ENCODE measurements around the gene TMIE.
"Not testable (repeated sequence)": the region's sequence is repeated elsewhere in the genome, so short reads cannot be mapped to it uniquely, and the experiment has no call there.

The TMIE gene

DNA sequence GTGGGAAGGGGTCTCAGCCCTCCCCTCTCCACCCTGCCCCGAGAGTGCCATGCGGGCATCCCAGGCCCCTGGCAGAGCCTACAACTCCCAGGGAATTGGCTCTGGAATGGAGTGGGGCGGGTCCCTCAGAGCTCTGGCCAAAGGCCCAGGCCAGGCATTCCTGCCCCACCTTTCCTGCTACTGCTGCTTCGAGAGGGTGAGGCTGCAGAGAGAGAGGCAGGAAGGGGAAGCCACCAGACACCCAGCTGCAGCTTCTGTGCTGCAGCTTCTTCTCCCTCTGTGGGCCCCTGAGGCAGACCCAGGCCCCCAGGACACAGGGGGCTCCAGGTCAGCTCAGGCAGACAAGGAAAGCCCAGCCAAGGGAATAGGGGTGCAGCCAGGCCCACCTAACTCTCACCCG is 10.4 kb upstream of the TMIE start:
- DNase-seq: no peak

- no peak for DNase-seq
Observed at GRCh38 chr3:46692566-46692990, 8.6 kb upstream of the TMIE start.

DNA sequence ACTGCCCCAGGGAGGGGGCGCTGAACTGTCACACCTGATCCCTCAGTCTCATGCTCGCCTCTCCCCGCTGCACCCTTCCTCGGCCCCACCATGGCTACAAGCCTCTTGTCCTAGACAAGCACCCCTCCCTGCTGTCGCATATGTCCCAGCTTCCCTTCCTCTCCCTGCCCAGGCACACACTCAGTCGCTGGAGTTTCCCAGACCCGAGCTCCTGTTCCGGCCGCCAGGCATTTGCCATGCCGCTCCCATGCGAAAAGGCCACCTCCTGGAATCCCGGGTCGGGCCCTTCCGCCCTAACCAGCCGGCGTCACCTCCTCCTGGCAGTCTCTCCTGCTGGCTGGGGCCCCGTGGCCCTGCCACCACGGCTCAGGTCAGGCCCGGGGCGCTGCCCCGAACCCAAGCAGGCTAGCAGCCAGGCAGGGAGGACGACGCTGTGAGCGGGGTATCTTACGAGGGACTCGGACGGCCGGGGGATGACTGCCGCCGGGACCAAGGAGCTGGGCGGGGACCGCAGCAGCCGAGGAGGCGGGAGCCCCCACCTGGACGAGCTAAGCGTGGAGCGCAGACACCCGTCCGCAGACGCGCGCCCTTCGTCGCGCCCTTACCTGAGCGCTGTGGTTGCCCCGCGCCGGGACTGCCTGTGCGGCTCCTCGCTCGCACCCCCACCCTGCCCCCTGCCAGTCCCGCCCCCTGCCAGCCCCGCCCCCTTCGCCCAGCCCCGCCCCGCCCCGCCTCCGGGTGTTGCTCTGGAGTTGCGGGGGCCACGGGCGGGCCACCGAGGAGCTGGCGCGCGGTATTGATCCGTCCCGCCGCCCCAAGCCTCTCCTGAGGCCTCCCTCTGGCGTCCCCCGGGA is 7.9 kb upstream of the TMIE start, which contains the start of gene ALS2CL:
Gene ALS2CL, minus strand, starts transcription at position 642 of the 854 bp plus-strand sequence. CDS start 4,239 bp downstream, outside the sequence.
- DNase-seq: peak; percentile 82

GRCh38 chr3:46693892-46694226 is 7.3 kb upstream of the TMIE start:
- DNase-seq: no peak

- DNase-seq: no peak
Observed at GRCh38 chr3:46694520-46694919, 6.7 kb upstream of the TMIE start.

DNA sequence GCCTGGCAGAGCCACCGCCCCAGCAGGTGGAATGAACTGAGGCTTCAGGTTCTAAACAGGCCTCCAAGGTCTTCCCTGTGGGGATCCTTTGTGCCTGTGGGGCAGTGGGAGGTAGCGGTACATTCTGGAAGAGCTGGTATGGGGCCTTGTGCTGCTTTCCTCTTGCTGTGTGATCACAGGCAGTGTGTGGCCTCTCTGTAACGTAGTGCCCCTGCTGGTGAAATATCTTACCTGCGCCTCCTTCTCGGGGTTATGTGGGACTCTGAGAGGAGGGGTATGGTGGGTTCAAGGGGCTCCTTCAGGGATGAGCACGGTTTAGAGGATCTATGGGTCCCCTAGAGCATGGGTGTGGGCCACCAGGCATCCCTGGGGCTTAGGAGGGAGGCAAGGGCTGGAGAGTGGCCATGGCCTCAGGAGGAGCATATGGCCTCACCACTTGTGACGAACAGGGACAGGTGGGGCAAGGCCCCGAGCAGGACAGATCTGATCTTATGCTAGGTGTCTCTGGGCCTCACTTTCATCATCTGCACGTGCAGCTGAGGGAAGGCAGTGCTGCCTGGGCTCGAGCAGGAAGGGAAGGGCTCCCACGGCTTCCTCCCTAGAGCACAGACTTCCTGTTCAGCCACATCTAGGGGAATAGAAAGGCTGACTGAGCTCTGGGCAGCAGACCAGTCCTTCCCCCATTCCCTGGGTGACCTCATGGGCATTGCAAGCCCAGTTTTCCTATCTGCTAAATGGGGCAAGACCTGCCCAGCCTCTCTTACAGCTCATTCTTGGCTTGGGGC is 5.8 kb upstream of the TMIE start:
- peak; percentile 54 for DNase-seq

DNA sequence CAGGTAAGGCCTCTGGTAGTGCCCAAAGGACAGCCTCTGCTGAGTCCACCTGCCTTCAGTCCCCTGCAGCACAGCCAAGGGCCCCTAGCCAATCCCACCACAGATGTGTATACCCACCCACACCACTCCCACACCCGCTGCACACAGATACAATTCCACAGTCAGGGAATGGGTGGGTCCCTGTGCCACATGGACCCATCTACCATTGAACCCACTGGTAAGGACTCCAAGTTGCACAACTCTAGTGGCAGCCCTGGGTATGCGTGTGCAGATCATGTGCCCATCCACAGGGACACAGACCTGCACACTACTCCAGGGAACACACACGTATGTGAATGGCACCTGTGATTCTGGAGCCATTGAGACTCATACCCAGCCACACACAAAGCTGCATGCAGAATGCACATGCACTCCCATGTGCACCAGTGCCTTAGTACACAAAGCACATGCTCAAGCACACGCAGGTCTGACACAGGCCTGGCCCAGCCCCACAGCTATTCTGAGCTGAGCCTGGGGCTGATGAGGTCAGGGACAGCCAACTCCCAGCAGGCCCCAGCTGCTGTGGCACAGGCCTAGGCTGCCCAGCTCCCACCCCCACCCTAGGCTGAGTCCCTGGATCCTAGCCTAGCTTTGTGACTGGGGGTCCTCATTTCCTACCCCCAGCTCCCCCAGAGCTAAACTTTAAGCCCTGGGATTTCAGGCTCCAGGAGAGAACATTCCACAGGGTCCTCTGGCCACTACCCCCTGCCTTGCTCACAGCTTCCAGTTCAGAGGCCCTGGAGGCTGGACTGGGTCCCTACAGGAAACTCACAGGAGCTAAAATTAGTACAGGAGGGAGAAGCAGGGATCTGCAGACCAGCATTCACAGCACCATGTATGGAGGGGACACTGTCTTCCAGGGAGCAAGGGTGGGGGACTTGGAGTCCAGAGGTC is 5.0 kb upstream of the TMIE start:
- no peak for DNase-seq

- DNase-seq: no peak
Observed at GRCh38 chr3:46699676-46700523, 1.3 kb upstream of the TMIE start.

- DNase-seq: no peak
Observed at GRCh38 chr3:46700772-46701171, 420 bp upstream of the TMIE start.

DNA sequence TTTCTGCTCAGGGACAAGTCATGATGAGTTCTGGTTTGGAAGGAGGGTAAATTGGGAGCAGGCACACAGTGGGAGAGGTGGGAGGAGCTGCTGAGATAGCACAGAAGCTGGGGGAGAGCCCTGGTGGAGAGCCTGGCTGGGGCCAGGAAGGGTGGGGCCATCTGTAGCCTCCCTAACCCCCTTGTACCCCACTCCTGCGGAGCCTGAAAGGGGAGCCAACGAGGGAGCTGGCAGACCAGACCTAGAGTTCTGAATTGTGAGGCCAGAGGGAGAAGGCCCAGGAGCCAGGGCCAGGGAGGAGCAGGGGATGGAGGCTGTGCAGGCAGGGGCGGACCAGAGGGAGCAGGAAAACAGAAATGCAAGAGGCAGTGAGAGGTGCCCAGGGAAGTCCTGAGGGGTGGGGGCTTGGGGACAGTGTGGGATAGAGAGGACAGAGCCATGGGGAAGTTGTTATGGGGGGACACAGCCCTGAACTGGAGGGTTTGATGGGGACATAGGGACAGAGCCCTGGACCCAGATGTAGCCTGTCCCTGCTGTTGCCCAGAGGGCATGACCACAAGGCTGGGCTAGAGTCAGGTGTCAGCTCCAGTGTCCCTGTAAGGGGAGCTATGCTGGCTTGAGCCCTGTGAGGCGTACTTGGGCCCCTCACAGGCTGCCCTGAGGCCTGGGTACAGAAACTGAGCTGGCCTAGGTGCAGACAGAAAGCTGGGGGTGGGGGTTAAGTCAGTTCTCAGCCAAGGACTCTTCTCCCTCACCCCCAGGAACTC is 1.2 kb downstream of the TMIE start:
- no peak for DNase-seq

DNA sequence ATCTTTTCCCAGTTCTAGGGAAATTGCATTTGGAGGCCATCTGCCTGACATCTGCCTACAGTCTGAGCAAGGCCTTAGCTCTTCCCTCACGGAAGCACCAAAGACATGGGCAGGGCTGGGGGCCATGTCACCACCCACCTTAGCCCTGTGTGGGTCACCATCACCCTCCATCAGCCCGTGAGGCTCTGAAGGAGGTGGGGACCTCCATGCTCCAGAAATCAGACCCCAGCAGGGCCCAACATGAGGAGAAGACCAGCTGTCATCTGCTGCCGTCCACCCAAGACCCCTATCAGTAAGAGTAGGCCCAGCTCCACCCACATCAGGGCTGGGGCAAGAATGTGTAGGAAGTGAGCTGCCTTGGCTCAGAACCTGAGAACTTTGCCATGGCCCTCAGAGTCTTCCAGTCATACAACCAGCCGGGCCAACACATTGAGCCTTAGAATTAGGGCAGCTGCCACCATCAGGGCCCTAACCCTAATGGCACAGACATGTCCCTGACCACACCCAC is 1.9 kb downstream of the TMIE start:
- no peak for DNase-seq

GRCh38 chr3:46704346-46704745 is 3.2 kb downstream of the TMIE start:
- DNase-seq: not testable (repeated sequence)

GRCh38 chr3:46705022-46705530 is 3.9 kb downstream of the TMIE start:
- peak; percentile 71 for DNase-seq

DNA sequence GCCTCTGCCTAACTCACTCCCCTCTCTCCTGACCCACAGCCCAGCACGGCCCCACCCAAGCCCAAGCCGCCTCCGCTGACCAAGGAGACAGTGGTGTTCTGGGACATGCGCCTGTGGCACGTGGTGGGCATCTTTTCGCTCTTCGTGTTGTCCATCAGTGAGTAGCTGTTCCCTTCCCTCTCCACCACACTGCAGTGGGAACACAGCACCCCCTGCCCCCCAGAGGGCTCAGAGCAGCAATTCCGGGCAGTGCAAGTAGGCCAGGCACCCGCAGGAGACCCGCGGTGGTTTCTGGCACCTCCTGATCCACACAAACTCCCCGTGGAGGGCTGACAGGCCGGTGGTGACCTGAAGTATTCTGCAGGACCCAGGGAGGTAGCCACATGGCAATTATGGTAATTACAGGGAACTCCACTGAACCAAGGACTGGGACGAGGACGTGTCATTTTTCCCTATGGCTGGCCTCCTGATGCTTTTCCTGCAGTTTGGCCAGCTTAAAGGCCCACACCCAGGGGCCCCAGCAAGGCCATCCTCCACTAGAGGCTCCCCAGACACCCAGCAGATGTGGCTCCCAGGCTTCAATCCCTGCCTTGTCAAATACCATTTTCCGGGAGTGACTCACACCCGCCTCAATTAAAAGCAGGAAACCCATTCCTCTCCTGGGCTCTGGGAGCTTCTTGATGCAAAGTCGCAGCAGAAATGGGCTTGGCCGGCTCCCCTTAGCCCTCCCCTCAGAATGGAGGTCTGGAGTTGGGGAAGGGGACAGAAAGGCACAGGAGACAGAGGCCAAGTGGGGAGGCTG is 4.8 kb downstream of the TMIE start:
- no peak for DNase-seq

DNA sequence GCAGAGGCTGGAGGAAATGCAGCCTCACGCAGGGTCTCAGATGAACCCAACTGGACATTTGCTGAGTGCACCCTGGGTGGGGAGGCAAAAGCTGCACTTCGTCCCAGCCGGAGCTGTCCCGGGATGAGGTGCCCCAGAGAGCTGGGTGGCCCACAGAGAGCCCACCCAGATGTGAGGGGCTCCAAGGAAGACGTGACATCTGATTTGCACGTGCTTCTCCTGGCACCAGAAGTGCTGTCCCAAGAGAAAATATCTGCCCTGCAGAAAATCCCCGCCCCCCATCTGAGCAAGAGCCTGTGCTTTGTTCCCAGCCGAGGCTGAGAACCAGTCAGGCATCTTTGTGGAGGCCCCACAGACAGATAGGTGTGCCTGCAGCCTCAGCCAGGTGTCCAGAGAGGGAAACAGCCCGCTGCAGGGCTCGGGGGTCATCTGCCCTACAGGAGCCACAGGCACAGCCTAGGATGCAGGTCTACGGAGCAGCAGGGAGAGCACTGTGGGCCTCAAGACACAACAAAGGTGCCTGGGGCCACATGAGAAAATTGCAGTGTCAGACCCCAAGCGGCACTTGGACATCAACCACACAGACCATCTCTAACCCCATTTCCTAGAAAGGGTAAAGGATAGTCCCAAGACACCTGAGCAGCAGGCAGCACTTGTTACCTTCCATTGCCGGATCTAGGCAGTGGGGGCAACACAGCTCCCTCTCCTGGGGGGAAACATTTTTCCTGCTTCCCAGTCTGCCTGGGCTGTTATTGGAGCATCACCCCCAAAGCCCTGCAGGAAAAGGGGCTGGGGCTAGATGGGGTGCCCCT is 5.8 kb downstream of the TMIE start:
- DNase-seq: no peak

- no peak for DNase-seq
Observed at GRCh38 chr3:46707601-46708011, 6.4 kb downstream of the TMIE start.

DNA sequence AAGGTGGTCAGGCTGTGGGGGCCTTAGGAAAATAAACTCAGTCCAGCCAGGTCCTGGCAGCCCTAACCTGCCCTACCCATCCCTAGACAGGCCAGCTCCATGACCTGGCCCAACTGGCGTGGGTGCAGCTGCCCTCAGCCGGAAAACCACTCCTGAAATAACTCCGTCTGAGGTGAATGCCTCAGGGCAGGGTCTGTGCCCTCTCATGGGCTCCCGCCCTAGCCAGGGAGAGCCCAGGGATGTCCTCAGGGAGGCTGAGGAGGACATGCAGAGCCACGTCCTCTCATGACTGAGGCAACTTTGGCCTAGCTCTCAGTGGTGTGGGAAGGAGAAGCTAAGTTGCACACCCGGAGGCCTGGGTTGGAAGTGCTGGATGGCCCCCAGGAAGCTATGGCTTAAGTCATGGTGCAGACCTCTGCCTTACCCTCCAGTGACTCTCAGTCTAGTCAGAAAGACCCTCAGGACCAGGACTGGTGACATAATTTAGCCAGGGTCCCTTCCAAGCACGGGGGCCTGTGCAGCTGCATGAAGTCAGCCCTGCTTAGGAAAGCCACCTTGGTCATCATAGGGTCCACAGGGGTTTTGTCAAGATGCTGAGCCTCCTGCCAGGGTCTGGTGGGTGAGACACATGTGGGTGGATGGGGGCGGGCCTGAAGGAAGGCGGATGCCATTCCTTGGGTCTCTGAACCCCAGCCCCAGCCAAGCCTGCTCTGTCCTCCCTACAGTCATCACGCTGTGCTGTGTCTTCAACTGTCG is 7.4 kb downstream of the TMIE start:
- DNase-seq: no peak

DNA sequence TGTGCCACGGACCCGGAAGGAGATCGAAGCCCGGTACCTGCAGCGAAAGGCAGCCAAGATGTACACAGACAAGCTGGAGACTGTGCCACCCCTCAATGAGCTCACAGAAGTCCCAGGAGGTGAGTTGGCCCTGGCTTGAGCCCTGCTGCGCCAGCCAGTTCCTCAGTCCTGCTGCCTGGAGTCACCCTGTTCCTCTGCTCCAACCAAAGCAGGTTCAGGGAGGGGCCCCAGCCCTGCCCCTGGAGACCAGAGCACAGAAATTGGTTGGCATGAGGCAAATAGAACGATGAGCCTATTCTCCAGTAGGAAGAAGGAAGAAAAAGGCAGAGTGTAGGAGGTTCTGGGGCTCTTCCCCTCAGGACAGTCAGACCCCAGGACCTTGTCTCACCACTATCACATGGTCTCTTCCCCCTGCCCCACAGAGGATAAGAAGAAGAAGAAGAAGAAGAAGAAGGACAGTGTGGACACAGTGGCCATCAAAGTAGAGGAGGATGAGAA is 8.0 kb downstream of the TMIE start:
- no peak for DNase-seq
